ENCODE data around the gene SLC22A17.
A peak's percentile ranks its signal among the peaks of the same experiment; 100 is the strongest.
"Not testable (repeated sequence)": the region's sequence is repeated elsewhere in the genome, so short reads cannot be mapped to it uniquely, and the experiment has no call there.

Gene SLC22A17

DNA sequence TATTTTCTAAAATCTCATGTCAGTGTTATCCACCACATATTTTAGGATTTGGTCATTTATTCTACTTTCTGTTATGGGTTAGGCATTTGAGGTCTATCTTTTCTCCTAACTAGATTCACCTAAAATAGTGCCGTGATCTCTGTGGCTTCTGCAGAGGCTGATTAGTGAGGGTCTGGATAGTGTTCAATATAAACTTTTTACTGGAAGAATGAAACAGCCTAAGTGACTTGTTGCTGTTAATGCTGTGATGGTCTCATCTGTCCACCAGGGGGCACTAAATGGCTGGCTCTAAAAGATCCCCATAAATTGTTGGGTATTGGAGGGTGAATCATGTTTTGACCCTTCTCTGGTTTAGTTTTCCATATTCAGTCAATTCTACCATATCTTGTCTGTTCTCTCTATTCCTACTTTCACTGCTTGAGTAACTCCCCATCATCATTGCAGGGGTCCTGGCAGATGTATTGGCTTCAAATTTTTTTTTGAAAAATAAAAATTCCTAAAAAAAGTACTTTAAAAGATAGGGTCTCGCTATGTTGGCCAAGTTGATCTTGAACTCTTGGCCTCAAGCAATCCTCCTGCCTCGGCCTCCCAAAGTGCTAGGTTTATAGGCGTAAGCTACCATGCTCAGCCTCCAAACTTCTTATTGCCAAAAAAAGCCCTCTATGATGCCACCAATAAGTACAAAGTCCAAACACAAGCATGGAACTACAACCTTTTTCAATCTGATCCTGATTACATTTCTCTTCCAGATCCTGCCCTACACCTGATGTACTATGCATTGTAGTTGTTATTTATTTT is 24.5 kb downstream of the SLC22A17 start:
- peak; percentile 66 for DNase-seq

GRCh38 chr14:23326491-23327332 is 26.0 kb downstream of the SLC22A17 start:
- DNase-seq = no peak

DNA sequence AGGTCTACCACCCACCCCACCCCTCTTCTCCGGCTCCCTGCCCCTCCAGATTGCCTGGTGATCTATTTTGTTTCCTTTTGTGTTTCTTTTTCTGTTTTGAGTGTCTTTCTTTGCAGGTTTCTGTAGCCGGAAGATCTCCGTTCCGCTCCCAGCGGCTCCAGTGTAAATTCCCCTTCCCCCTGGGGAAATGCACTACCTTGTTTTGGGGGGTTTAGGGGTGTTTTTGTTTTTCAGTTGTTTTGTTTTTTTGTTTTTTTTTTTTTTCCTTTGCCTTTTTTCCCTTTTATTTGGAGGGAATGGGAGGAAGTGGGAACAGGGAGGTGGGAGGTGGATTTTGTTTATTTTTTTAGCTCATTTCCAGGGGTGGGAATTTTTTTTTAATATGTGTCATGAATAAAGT is 26.9 kb downstream of the SLC22A17 start:
- not testable (repeated sequence) for DNase-seq

GRCh38 chr14:23324993-23325392 is 27.7 kb downstream of the SLC22A17 start:
- no peak for DNase-seq

- DNase-seq = no peak
These were observed 28.2 kb downstream of the SLC22A17 start for GRCh38 chr14:23324455-23324846.

DNA sequence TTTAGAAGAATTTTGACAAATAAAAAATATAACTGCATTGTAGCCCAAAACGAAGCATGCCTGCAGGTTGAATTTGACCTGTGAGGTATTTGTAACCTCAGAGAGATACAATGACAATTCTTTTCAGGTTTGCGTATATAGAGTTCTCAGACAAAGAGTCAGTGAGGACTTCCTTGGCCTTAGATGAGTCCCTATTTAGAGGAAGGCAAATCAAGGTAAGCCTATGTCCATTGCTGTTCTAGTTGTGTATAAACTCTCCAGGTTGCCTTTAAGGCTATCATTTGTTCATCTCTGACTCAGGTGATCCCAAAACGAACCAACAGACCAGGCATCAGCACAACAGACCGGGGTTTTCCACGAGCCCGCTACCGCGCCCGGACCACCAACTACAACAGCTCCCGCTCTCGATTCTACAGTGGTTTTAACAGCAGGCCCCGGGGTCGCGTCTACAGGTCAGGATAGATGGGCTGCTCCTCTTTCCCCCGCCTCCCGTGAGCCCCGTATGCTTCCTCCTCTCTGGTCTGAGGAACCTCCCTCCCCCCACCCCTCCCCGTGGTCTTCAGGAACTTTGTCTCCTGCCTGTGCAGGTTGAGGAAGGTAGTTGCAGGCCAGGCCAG is 28.7 kb downstream of the SLC22A17 start:
- no peak for DNase-seq

DNA sequence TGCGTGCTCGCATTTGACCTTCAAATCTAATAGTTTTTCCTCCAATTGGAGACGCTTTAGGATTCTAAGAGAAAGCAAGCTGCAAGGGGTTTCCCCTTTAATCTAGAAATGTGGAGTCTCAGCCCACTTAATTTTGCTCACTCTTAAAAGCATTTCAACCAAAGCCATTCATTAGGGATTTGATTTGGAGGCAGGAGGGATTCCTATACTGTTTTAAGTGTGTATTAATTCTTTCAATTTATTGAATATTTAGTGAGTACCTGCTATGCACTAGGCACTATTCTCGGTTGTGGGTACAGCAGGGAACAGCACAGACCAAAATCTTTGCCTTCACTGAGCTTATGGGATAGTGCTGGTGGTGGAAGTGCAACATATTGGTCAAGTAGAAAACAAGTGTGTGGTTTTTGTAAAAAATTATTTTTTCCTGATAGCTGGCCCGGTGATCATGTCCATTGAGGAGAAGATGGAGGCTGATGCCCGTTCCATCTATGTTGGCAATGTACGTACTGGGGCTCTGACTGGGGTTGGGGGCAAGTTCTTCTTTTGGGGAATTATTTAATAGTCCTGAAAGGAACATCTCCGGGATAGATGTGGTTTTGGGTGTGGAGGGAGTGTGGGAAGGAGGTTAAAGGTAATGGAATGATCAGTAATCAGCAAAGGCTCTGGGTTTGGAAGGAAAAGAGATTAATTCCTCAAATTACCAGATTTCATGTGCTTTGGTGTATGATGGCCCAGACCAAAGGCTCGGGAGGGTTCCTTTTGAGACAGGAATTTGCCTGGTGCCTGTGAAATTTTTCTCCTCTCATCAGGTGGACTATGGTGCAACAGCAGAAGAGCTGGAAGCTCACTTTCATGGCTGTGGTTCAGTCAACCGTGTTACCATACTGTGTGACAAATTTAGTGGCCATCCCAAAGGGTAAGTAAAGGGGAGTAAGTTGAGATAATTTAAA is 29.8 kb downstream of the SLC22A17 start:
- no peak for DNase-seq

- DNase-seq = peak; percentile 77
These were observed 30.8 kb downstream of the SLC22A17 start for GRCh38 chr14:23321572-23322547.

DNA sequence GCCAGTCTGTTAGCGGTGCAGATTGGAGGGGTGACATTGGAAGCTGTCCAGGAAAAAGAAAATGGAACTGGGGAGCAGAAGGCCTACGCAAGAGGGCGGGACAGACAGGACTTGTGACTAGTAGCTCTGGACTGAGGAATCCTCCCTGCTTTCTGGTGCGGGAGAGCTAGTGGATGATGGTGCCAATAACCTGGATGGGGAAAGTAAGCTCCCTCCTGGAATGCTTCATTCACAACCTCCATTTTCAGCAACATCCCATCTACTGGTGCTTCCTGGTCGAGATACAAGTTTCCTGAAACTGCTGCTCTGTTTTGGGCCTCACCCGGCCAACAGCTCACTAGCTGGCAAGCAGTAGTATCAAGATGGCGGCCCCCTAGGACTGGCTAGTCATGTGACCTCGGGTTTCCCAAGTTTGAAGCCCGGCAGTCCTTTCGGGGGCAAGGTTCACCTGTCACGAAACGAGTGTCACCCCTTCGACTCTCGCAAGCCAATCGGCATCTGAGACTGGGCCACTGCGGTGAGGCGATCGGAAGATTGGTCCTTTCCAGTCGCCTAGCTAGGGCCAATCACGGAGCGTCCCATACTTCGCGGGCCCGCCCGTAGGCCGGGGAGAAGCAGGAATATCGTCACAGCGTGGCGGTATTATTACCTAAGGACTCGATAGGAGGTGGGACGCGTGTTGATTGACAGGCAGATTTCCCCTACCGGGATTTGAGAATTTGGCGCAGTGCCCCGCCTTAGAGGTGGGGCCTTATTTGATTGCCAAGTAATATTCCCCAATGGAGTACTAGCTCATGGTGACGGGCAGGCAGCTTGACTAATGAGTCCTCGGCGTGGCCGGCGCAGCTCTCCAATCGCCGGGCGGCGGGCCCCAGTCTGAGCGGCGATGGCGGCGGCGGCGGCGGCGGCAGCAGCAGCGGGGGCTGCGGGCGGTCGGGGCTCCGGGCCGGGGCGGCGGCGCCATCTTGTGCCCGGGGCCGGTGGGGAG is 31.8 kb downstream of the SLC22A17 start, which contains the start of gene PABPN1:
Gene PABPN1, plus strand, starts transcription at position 874 of the 988 bp plus-strand sequence. Its CDS starts 13 bp downstream, at position 887.
- DNase-seq = peak; percentile 100

DNA sequence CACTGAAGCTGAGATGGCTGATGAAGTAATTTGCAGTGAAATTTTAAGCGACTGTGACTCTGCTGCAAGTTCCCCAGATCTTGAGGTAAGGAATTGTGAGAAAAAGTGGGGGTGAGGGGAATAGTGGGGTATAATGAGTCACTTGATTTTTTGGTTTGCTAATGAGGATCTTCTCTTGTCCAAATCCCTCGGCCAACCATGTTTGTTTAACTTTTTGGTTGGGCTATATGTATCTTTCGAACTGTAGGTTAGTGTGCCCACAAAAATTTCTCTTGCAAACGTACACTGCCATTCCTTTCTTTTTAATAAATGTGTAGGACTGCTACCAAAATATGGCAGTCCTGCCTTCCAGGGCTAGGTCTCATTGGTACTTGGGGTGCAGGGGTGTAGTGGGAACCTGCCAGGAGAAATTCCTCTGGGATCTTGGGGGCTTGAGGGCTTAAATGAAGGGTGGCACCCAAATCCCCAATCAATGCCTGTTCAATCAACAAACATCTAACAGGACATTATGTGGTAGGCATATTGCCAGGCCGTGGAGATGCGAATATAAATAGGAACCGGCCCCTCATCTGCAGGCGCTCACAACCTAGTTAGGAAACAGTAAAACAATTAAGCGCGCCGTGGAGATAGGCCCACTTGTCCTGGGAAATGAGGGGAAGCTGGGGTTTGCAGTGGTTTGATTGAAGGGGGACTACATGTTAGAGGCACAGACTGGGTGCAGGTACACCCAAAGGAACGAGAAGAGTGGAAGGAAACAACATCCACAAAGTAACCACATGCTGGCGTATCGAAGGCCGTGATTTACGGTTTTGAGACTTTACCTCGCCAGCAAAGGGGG is 32.7 kb downstream of the SLC22A17 start:
- no peak for DNase-seq

DNA sequence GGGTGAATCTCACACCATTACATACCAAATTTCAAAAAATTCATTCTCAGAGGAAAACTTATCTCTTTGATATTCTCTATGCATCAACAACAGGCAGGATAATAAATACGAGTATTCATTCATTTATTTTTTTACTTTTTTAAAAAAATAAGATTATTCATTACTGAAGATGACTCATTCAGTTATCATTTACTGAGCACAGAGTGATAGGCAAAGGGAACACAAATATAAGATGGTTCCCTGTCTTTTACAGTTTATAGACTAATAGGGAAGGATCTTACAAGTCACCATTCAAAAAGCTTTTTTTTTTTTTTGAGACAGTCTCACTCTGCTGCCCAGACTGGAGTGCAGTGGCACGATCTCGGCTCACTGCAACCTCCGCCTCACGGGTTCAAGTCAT is 36.4 kb downstream of the SLC22A17 start:
- no peak for DNase-seq

DNA sequence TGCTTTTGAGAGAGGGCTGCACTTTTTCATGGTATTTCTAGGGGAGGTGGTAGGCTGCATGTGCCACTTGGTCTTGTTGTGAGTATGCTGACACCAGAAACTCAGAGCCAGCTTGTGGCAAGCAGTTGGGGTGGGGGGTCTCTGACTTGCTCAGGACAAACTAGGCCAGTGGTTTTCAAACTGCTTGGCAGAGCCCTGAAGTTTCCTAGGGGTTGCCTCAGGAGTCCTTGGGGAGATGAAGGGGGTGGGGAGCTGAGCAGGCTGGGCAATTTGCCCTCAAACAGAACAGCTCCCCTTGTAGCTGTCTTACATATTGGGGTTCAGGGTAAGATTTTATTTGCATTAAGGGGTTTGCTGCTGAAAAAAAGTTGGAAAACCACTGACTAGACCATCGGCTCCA is 42.1 kb downstream of the SLC22A17 start:
- DNase-seq = no peak

- DNase-seq = no peak
These were observed 43.8 kb downstream of the SLC22A17 start for GRCh38 chr14:23308721-23309445.

DNA sequence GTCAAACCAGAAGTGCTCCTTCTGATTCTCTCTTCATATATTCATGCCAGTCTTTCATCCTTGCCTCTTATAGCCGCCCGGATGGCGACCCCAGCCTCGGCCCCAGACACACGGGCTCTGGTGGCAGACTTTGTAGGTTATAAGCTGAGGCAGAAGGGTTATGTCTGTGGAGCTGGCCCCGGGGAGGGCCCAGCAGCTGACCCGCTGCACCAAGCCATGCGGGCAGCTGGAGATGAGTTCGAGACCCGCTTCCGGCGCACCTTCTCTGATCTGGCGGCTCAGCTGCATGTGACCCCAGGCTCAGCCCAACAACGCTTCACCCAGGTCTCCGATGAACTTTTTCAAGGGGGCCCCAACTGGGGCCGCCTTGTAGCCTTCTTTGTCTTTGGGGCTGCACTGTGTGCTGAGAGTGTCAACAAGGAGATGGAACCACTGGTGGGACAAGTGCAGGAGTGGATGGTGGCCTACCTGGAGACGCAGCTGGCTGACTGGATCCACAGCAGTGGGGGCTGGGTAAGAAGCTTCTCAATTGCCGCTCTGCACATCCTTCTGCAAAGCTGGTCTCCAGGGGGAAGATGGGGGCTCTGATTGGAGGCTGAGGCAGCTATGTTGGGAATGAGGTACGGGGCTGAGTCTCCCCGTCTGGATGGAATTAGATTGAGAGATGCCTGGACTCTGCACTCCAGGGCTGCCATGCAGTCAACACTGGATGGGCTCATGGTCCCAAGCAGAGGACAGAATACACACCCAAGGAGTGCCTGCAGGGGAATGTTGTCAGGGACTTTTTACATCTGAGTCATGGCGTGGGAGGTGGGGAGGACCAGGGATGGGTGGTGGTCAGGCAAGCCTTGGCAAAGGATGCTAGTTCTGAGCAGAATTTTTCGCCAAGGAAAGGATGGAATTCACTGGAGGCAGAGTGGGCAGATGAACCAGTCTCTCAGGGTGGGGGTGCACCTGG is 44.7 kb downstream of the SLC22A17 start:
- DNase-seq = no peak

DNA sequence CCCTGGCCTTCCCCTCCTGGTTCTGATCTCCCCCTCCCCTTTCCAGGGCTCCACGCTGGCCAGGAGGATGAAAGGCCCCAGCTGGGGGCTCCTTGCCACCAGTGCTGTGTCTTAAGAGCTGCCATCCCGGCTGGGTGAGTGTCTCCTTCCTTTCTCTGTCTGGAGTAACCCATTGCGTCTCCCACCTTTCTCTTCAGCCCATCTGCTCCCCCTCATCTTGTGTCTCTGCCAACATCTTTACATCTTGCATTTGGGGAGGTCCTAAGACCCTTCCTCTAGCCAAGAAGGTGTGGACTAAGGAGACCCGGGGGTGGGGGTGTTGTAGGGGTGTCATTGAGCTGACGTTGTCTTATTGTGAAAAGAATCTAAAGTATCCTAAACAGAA is 45.5 kb downstream of the SLC22A17 start:
- DNase-seq = no peak

DNA sequence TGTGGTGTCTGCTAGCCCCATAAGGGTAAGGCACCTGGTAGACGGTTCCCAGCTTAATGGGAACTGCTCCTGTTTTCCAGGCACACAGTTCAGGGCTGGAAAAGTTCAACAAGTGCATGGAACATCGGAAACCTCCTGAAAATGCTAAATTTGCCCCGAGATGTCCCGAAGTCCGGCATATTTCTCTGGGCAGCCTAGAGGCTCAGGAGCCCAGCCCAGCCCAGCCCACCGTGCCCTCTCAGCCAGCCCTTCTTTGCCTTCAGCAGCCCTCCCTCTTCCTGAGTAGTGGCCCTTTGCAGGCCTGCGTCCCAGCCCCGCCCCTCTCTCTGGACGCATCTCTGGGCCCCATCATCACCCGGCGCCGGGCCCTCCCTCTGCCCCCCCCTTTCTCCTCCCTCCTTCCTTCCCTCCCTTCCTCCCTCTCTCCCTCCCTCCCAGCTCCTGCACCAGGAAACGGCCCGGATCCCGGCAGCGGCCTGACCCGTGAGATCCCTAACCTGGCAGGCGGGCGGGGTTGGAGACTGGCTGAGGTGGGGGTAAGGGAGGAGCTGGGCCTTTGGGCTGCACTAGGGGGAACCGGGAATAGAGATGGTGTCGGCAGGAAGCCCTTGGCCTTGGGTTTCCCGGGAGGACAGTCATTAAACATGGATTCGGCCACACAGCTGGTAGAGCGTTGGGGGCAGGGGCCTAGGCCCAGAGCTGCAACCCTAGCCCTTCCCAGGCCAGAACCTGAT is 46.1 kb downstream of the SLC22A17 start, which contains the start of gene BCL2L2:
Gene BCL2L2, plus strand, starts transcription at position 422 of the 734 bp plus-strand sequence. CDS start 935 bp downstream, outside the sequence.
- peak; percentile 96 for DNase-seq

Data from right forelimb (tissue), 1 donor.